Measurements from ENCODE around the gene EDNRB. TPM values are rescaled to one million over a fixed set of nuclear protein-coding genes. Genes with fewer than 3 reads are reported as not detected.
"Not testable (repeated sequence)": the region's sequence is repeated elsewhere in the genome, so short reads cannot be mapped to it uniquely, and the experiment has no call there.

EDNRB gene
- total RNA-seq, 1 experiment from 2014 or later: 2.1 TPM

DNA sequence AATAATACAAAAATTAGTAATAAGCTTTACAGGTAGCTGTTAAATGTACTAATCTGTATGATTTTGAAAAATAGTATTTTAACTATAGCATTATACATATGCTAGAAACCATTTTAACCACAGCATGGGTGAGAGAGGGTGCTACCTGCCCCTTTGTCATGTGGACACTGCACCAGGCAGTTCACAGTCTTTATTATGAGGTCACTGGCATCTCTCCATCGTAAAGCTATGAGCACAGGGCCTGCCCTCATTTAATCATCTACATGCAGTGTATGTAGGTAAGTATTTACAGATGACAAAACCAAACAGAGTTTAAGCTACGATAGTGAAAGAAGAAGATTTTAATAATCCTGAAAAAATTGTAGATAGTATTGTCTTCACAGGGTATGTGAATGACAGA, 21.7 kb downstream of the EDNRB start:
- DNase-seq (ENCODE audit: low read depth): no peak

DNA sequence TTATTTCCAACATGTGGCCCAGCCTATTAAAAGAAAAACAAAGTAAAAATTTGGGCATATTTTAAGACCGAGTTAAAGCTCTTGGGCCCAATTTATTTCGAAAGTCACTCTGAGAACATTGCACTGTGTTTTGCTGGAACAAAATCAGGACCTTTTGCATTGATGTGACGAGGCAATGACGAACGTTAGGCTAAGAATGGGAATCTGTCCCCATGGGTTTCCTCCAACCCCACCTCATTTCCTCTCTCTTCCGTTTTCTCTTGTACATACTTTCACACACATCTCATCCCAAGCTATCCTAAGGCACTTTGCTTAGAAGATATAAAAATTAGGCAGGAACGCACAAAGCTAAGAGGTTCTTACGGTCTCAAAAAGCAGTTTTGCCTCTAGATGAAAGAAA, 22.1 kb downstream of the EDNRB start:
- no peak for DNase-seq (ENCODE audit: low read depth)

DNA sequence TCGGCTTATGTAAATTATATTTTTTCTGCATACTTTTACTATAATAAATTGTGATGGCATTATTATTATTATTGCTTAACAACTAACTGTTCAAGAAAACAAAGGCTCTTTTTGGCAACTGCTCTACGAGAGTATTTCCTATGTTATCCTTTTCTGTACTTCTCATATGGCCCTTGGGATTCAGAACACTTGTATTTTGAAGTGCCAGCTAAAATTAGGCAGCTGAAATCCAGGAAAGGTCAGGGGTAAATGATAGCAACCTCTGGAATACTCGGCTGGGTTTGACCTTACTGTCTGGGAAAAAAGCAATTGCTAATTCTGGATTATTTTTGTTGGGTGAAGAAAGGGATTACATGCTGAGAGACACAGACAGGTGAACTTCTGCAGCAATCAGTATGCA, 23.9 kb downstream of the EDNRB start:
- DNase-seq (ENCODE audit: low read depth): no peak

DNA sequence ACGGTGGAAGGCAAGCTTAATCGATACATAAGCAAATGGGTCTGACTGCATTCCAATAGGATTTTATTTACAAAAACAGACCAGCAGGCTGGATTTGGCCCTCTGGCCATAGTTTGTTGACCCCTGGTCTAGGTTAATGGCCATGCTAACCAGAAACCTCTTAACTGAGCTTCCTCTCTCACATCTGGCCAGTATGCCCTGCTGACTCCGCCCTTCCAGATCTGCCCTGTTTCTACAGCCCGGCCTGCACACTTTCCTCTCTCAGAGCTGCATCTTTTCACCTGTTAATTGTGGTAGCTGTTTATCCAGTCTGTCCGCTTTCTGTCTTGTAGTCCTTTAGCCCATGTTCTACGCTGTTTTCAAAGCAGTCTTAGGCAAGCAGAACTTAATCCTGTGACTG, 25.6 kb downstream of the EDNRB start:
- DNase-seq (ENCODE audit: low read depth): no peak

DNA sequence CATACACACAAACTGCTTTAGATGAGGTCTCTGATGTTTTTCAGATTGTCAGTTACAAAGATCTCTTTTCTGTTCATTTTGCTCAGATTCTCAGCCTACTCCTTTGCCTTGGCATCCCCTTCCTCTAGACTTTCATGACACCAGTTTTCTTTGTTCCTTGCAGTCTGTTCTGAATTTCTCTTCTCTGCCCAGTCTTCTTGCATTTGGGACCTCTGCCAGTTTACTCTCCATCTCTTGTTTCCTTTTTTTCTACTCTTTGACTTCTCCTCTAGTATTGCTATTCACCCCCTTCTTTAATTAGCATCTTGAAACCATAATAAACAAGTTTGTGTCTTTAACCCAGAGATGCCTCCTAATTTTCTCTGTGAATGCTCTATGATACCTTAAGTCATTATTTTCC, 26.1 kb downstream of the EDNRB start:
- DNase-seq (ENCODE audit: low read depth): no peak

DNA sequence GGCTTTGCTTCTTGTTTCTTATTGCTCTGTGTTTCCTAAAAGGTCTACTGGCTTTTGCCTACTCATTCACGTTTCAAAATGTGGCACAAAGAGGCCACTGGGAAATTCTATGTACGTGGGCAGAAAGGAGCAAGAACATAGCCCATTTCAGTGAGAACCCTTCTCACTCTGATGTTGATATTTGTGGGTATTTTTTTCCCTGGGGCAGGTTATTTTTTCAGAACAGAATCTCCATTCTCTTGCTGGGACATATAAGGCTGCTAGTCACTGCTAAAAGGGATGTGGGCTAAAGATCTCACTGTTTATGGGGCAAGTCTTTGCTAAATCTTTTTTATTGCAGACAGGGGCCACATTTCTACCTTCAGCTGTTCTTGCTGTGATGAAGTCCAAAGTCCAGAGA, 27.1 kb downstream of the EDNRB start:
- DNase-seq (ENCODE audit: low read depth): no peak

DNA sequence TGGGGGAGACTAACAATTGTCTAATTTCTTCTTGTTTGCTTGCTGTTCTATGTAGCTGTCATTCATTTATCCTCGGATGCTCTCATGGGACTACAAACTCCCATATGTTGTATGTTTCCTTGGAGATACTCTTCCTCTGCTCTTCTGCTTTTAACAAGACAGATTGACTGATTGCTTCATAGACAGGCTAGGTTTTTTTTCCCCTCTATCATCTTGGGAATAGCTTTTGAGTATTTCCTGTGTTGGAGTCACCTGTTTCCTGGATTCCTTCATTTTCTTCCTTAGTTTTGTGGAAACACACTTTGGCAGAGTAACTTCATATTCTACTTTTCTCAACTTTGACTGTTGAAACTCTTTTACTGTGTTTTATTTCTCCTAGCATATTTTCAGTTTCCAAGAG, 27.6 kb downstream of the EDNRB start:
- DNase-seq (ENCODE audit: low read depth): no peak

- no peak for DNase-seq (ENCODE audit: low read depth)
Measured at GRCh38 chr13:77883328-77883727, 35.3 kb downstream of the EDNRB start.

- no peak for DNase-seq (ENCODE audit: low read depth)
Measured at GRCh38 chr13:77878190-77878589, 40.4 kb downstream of the EDNRB start.

- DNase-seq (ENCODE audit: low read depth): no peak
Measured at GRCh38 chr13:77876176-77876575, 42.5 kb downstream of the EDNRB start.

- DNase-seq (ENCODE audit: low read depth): no peak
Measured at GRCh38 chr13:77874406-77874805, 44.2 kb downstream of the EDNRB start.

DNA sequence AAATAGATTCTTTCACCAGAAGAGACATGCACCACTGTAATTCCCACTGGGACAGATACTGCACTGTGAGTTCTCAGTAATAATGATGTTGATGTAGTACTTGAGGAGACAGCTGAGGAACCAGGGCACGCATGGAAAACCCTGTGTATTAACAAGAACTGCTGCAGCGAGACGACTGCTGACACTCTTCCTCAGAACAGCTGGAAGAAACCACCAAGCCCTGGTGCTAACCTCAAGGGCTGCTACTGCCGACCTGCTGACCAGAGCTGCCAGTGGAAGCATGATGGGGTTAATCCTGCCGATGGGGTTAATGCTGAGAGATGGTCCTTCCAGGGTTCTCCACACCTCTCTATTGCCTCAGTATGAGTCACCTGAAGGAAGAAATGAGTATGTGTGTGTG, 45.6 kb downstream of the EDNRB start:
- no peak for DNase-seq (ENCODE audit: low read depth)

DNA sequence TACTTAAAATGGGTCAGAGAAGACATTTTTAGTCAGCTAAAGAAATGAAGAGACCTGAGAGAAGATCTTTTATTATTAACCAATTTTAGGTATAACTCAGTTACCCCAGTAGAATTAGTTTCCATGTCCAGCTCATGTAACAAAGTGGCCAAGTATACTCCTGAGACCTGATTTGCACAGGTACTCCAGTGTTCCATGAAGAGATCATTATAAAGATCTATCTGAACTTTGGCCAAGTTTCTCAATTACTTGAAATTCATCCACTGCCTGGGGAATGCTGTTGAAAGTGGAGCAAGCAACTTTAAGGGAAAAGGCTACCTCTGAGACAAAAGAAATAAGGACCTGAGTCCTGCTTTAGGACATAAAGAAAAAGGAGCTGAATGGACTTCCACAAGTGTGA, 47.0 kb downstream of the EDNRB start:
- DNase-seq (ENCODE audit: low read depth): no peak

- DNase-seq (ENCODE audit: low read depth): no peak
Measured at GRCh38 chr13:77868717-77869116, 49.9 kb downstream of the EDNRB start.

DNA sequence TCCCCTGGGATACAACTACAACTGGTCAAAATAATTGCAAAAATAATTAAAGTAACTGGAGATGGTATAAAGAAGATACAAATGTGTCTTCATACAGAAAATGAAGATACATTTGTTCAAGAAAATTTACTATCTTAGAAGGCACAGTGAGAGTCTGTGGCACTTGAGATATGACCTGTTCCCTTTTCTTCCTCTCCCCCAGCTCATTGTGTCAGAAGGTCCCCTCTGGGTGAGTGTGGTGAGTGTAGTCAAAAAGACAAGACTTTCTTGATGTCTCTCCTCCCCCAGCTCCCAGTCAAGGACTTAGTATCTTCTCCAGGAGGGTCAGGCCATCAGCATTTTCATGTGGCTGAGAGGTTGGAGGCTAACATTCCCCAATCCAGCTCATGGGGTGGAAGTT, 51.7 kb downstream of the EDNRB start:
- DNase-seq (ENCODE audit: low read depth): no peak

GRCh38 chr13:77865622-77866021, 53.0 kb downstream of the EDNRB start:
- DNase-seq (ENCODE audit: low read depth): no peak

DNA sequence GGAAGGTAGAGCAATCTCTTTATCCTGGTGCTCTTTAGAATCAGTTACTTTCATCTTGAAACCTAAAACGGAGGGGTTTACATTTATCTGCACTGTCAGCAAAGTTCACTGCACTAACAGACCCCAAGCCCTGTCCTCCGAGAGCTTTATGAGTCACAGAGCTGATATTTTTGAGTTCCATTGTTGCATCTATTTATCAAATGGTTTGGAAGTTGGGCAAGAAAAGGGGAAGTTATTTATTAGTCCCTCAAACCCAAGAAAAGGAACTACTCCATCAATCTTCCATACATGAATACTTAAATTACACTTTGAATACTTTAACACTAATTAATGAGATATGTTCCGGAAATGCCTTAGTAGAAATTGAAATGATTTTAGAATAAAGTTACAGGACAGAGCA, 55.5 kb downstream of the EDNRB start:
- DNase-seq (ENCODE audit: low read depth): no peak

DNA sequence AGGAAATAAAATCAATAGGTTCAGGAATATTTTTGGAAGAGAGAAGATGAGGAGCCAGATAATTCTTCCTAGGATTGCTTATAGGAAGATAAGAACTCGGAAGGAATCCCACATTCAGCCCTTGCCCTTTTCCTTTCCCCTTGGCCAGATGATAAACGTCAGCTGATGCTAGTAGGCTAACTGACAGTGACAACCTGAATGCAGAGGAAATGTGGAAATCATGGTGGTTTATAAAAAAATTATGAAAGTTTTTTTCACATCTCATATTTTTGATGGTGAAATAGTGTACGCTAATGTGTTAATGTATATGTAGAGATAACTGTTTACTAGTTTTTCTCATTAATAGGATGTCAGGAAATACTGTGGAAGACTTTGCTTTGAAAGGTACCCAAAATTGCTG, 56.9 kb downstream of the EDNRB start:
- no peak for DNase-seq (ENCODE audit: low read depth)

- DNase-seq (ENCODE audit: low read depth): no peak
Measured at GRCh38 chr13:77860507-77860981, 58.1 kb downstream of the EDNRB start.

DNA sequence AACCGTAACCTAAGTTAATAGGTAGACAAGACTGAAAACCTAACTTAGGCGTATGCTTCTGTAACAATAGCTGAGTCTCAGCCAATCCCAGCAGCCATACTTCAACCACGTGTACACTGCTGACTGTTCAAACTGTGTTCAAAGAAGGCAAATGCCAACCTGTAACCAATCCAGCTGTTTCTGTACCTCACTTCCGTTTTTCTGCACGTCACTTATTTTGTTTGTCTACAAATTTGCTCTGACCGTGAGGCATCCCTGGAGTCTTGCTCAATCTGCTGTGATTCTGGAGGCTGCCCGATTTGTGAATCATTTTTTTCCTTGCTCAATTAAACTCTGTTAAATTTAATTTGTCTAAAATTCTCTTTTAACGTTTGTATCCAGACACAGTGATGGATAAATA, 59.2 kb downstream of the EDNRB start:
- DNase-seq (ENCODE audit: low read depth): peak; percentile 2

- no peak for DNase-seq (ENCODE audit: low read depth)
Measured at GRCh38 chr13:77857531-77858209, 61.0 kb downstream of the EDNRB start.

- no peak for DNase-seq (ENCODE audit: low read depth)
Measured at GRCh38 chr13:77853703-77854102, 64.9 kb downstream of the EDNRB start.

GRCh38 chr13:77848050-77848449, 70.6 kb downstream of the EDNRB start:
- not testable (repeated sequence) for DNase-seq (ENCODE audit: low read depth)

- no peak for DNase-seq (ENCODE audit: low read depth)
Measured at GRCh38 chr13:77846173-77846572, 72.5 kb downstream of the EDNRB start.
